CD4-positive, alpha-beta T cell treated with Interleukin-12 subunit alpha and Interleukin-12 subunit beta, for 1 hour (primary cell): ENCODE measurements around the gene SMIM44.
A peak's percentile ranks its signal among the peaks of the same experiment; 100 is the strongest.
"Not testable (repeated sequence)": the region's sequence is repeated elsewhere in the genome, so short reads cannot be mapped to it uniquely, and the experiment has no call there.

Experiments
- DNase-seq: peaks from one replicate; pipeline ENCODE4 v3.0.0-alpha.2; 2020

SMIM44 gene

DNA sequence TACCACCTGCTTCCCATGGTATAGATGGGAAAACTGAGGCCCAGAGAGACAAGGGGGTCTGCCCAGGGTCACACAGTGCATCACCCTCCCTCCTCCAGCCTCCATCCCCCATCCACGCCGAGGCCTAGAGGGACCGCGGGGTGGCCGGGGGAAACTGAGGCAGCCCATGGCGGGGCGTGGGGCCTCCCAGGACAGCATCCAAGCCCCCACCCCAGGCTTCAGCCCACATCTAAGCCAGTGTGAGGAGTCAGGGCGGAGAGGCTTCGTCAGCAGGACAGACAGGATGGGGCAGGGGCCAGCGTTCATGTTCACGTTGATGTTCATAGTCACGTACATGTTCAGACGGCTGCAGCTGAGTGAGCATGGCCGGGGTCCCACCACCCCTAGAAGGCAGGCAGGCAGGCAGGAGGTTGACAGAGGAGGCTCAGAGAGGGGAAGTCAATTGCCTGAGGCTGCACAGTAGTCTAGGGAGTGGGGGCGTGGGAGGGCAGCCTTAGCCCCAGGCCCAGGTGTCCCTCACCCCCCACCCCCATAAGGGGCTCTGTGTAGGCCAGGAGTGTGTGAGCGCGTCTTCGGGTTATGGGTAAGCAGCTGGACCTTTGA lies 26.2 kb downstream of the SMIM44 start:
- no peak for DNase-seq

DNA sequence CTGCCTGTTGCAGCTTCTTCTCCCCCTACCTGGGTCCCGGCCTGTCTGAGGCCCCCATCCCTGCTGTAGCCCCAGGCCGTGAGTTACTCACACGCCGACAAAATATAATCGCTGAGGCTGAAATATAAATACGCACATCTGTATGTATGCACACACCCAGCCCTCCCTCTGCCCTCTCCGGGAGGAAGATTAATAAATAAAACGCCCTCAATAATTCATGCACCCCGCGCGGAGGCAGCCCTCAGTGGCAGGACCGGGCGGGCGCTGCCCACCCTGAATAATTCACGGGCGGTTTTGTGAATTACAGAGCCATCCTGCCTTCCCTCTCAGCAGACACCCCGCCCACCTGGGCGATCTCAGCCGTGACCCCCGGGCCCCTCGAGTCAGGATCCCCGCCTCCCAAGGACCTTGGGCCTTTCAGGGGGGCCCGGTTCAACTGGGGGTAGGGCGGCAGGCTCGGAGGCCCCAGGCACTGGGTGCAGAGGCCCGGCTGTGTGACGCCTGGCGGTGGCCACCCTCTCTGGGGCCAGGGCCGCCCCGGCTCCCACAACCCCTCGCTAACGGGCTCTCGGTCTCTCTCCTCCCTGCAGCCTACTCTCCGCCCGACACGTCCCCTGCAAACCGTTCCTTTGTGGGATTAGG lies 27.2 kb downstream of the SMIM44 start:
- no peak for DNase-seq

DNA sequence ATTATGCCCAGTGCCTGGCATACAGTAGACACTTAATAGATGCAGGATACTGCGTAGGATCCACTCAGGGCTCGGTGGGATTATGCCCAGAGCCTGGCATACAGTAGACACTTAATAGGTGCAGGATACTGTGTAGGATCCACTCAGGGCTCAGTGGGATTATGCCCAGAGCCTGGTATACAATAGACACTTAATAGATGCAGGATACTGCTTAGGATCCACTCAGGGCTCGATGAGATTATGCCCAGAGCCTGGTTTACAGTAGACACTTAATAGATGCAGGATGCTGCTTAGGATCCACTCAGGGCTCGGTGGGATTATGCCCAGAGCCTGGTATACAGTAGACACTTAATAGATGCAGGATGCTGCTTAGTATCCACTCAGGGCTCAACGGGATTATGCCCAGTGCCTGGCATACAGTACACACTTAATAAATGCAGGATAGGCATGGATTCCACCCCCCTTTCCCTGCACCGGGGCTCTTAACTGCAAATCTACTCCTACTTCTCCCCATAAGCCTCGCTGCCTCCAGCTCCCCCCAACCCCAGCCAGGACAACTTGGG lies 27.8 kb downstream of the SMIM44 start:
- DNase-seq = no peak

DNA sequence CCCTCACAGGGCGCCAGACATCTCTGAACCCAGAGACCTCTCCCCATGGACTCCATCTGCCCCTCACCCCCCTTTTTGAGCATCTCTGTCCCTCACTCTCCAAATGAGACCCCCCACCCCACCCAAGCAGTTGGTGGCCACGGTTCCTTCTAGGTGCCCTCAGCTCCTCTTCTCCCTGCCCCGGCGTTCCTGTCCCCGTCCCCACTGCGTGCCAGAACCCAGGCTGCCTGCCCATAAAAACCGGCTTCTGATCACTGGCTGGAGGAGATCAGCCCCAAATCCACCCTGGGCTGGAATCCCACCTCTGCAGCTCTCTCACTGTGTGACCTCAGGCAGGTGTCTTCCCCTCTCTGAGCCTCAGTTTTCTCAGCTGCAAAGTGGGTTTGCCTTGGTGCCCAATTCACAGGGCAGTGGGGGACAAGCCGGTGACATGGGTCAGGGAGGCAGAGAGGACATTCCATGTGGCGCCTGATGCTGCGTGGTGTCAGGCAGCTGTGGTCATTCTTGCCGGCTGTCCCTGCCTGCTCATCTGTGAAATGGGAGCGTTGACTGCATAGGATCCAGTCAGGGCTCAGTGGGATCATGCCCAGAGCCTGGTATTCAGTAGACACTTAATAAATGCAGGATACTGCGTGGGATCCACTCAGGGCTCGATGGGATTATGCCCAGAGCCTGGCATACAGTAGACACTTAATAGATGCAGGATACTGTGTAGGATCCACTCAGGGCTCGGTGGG lies 28.4 kb downstream of the SMIM44 start:
- no peak for DNase-seq

DNA sequence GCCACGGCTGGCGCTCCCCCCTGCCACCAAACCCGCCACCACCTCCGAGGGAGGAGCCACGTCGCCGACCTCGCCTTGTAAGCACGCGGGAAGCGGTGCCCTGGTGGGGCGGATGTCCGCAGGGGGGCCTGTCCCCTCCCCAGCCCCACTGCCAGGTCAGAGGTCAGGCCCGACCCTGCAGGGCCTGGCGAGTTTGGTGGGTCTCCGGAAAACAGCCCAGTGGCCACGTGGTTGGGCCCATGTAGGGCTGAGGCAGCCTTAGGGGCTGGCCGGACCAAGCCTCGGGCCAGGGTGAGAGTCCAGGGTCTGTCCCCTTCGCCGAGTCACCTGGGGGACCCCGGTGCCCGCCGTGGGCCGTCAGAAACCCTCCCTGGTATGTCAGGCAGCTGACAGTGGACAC lies 29.4 kb downstream of the SMIM44 start:
- DNase-seq = no peak

DNA sequence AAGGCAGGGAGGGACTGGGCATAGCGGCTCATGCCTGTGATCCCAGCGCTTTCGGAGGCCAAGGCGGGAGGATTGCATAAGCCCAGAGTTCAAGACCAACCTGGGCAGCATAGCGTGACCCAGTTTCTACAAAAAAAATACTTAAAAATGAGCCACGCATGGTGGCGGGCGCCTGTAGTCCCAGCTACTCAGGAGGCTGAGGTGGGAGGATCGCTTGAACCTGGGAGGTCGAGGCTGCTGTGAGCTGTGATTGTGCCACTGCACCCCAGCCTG lies 30.4 kb downstream of the SMIM44 start:
- not testable (repeated sequence) for DNase-seq

DNA sequence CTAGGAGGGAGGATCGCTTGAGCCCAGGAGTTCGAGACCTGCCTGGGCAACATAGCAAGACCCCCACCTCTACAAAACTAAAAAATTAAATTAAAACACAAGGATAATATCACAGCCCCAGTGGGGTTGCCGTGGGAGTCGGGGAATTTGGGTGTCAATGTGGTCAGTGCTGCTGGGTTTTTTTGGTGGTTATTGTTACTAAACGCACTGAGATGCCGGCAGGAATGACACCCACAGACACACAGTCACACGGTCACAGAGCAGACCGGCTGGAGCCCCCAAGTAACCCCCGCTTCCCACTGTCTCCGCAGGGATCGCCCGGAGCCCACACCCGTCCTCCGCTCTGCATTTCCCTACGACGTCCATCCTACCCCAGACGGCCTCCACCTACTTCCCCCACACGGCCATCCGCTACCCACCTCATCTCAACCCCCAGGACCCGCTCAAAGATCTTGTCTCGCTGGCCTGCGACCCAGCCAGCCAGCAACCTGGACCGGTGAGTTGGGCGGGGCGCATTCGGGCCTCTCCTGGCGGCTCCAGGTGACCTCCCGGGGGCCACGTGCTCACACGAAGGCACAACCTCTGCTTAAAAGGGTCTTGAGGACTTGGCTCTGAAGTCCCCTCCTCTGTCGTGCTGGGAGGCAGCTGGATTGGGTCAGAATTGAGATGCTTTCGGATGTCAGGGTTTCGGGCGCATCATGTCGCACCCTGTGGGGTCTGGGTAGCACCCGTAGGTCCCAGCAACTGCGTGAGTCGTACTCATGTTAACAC lies 30.9 kb downstream of the SMIM44 start:
- DNase-seq = no peak

DNA sequence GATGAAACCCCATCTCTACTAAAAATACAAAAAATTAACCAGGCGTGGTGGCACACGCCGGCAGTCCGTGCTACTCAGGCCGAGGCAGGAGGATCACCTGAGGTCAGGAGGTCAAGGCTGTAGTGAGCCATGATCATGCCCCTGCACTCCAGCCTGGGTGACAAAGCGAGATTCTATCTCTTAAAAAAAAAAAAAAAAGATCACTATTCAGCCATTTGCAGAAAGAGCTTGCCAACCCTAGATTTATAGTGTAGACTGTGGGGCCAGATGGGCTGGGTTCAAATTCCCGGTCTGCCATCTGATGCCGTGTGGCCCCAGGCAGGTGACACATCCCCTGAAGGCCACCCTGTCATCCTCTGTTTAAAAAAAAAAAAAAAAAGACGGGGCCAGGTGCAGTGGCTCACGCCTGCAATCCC lies 31.8 kb downstream of the SMIM44 start:
- DNase-seq = no peak

DNA sequence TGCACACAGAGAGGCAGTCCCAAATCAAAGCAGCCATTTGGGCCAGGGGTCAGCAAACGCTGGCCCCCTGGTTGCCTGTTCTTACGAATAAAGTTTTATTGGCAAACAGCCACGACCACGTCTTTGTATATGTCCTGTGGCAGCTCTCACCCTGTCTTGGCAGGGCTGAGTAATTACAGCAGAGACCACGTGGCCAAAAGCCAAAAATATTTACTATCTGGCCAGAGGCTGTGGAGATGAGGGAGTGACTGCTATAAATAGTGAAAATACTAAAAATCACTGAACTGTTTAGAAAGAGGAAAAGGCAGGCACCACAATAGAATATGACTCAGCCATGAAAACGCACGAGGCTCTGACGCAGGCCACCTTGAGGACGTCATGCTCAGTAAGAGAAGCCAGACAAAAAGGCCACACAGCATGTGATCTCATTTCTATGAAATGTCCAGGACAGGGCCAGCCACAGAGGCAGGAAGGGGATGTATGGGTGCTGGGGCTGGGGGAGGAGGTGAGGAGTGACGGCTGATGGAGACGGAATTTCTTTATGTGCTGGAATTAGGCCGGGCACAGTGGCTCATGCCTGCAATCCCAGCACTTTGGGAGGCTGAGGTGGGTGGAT lies 32.3 kb downstream of the SMIM44 start:
- DNase-seq = no peak

DNA sequence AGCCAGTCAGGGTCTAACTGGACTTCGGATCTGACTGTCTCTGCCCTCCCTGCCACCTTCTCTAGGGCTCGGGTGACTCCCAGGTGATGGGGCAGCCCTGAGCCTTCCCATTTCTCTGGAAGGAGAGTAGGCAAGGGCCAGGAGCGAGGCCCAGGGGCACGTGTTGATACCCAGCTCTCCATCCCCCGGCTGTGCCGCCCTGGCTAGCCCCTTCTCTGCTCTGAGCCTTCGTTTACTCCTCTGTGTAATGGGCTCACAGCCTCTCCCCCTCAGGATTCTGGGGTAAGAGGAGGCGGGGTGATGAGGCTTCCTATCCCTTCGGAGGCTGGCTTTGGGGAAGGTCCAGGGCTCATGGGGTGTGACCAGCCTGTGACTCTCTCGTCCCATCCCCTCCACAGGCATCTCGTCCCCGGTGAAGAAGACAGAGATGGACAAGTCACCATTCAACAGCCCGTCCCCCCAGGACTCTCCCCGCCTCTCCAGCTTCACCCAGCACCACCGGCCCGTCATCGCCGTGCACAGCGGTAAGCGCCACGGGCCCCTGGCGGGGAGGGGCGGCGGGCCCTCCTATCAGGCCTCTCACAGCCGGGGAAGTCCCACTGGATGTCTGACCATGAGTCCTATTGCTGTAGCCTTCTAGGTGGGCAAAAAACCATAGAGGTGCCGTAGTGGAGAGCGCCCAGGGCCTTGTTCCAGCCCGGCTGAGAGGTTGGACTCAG lies 34.5 kb downstream of the SMIM44 start:
- no peak for DNase-seq

DNA sequence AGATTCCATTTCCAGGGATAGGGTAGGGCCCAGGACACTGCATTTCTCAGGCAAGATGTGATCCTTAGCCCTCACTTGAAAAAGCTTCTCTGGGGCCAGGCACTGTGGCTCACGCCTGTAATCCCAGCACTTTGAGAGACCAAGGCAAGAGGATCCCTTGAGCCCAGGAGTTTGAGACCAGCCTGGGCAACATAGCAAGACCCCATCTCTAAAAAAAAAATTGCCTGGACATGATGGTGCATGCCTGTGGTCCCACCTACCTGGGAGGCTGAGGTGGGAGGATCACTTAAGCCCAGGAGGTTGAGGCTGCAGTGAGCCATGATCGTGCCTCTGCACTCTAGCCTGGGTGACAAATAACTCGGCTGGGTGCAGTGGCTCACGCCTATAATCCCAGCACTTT lies 36.6 kb downstream of the SMIM44 start:
- not testable (repeated sequence) for DNase-seq

DNA sequence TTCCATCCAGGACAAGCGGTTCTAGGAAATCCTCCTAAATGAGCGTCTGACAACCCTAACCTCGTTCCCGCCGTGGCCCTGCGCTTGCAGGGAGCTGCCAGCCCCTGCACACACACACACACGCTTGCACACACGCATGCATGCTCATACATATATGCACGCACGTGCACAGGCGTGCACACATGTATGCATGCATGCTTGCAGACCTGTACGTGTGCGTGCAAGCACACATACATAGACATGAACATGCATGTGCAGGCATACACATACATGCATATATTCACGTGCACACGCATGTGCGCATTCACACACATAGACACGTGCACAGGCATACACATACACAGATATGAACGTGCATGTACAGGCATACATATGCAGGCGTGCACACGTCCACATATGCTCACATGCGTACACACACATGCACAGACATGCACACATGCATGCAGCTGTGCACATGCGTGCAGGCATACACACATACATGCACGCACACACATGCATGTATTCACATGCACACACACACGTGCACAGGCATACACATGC lies 38.5 kb downstream of the SMIM44 start:
- DNase-seq = no peak

DNA sequence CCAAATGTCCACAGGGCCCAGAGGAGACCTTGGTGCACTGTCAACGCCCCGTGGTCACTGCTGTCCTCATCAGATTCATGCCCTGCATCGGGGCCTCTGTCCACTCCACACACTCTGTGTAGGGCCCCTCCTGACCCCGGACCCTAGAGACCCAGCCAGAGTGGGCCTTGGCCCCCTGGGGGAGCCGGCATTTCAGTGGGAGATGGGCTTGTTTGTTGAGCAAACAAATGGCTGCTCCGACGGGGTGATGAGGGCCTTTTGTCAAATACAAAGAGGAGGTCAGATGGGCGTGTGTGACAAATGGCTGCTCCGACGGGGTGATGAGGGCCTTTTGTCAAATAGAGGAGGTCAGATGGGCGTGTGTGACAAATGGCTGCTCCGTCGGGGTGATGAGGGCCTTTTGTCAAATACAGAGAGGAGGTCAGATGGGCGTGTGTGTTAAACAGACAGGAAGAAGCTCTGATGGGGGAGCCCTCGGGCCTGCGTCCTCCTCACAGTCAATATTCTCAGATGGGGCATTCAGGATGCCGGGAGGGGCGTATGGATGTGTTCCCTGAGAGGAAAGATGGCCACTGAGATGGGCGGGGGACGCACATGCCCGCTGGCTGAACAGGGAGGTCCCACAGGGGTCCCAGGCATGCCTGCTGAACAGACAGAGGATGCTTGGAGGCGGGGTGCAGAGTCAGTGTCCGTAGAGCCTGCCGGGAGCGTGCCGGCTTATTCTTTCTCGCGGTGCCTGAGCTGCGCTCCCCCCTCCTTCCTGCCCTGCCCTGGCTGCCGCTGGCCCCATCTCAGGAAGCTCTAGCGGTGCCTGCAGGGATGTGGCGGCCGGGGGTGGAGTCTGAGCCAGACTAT lies 39.2 kb downstream of the SMIM44 start:
- no peak for DNase-seq

DNA sequence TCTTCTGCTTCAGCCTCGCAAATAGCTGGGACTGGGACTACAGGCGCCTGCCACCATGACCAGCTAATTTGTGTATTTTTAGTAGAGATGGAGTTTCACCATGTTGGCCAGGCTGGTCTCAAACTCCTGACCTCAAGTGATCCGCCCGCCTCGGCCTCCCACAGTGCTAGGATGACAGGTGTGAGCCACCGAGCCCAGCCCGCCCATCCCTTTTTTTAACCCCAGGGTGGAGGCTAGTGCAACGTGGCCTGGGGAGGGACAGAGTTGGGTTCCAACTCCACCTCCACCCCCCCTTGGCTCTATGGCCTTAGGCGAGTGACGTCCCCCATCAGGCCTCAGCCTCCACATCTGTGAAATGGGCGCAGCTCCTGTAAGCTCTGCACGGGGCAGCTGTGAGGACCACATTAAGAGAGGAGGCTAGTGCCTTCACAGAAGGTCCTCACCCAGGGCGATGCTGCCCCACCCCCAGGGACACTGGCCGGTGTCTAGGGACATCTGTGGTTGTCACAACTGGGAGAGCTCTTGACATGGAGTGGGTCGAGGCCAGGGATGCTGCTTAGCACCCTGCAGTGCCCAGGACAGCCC lies 40.7 kb downstream of the SMIM44 start:
- DNase-seq = no peak

DNA sequence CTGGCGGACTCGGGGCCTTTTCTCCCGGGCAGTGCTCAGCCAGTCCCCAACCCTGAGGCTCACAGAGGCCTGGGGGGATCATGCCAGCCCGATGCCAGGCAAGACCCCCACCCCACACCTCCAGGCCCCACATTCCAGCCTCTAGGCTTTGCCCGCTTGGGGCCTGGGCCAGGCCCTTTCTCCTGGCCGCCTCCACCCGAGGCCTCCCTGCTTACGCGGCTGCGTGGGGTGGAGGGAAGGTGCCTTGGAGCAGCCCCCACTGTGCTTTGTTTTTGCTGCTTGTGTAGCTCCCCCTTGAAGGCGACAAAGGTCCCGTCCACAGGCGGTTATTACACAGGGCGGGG lies 41.3 kb downstream of the SMIM44 start:
- no peak for DNase-seq

DNA sequence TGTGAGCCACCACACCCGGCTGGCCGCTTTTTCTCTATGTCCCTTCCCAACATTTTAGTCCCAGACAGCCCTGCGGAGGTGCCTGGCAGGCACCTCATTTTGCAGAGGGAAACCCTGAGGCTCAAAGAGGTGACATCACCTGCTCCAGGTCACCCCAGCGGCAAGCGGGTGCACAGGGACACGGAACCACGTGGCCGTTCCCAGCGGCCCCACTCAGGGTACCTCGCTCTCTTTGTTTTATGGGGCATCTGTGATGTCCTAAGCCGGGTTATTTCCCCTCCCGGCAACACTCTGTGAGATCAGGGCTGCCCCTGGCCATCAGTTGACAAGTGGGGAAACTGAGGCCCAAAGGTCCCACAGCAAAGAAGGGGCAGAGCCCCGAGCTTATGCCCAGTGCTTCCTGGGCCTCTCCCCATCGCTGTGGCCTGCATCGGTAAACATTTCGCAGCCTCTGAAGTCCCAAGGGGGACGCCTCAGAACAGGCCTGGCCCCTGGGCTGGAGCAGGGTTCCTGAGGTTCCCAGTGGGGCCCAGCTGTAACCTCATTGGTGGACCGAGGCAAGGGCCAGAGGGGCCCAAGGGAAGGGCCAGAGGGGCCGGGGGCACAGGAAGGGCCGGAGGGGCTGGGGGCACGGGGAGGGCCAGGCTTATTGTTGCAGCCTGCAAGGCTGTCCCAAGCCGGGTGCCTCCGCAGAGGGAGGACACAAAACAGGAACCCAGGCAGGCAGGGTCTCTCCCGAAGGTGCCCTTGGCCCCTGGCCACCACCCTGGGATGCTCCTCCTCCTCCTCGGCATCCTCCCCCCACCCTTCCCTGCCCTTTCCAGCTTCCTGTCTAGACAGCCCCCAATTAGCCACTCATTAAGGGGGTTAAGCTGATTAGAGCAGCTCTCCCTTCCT lies 41.9 kb downstream of the SMIM44 start:
- no peak for DNase-seq

DNA sequence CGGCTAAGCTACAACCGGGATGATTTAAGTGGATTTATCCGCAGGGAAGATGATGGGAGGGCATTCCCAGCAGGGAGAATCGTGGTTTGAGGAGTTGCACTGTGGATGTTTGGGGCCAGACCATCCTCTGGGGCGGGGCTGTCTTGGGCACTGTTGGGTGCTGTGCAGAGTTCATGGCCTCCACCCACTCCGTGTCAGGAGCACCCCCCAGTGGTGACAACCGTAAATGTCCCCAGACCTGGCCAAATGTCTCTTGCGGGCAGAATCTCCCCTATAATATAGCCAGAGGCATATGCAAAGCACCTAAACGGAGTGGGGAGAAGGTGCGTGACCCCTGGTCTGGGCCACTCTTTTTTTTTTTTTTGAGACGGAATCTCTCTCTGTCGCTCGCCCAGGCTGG lies 43.2 kb downstream of the SMIM44 start:
- DNase-seq = peak; percentile 68

DNA sequence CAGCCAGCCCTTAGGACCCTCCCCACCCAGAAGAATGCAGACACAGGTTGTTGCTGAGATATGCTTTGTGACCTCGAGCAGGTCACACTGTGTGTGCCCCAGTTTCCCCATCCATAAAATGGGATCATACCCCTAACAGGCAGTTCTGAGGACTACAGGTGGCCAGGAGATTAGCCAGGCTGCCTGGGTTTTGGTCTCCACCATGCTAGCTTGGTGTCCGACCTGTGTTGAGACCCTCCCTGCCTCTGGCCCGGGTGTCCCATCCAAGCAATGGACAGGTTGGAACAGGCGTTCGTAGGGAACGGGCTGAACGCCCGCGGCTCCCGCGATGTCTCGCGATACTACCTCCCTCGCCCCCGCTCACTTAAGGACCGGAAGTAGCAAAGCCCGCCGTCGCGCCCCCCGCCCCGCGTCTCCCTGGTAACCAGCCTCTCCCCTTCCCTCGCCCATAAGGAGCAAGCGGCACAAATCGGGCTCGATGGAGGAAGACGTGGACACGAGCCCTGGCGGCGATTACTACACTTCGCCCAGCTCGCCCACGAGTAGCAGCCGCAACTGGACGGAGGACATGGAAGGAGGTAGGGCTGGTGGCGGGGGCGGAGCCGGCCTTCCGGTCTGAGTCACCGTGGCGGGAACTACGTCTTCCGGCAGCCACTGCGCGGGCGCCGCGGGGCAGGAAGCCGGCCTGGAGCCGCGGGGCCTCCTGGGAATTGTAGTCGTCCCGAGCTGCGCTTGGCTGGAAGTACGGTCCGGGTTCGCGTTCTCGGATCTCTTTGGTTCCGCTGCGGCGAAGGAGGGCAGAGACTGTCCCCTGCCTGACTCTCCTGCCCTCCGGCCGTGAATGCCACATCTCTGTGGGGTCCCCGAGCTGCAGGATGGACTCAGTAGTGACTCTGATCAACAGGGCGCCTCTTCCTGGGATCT lies 48.3 kb downstream of the SMIM44 start:
- peak; percentile 96 for DNase-seq
